Right atrium auricular region (tissue), 2 donors: ENCODE data around the gene CD2AP. TPM values are rescaled to one million over a fixed set of nuclear protein-coding genes. Genes with fewer than 3 reads are reported as not detected.

ENCODE experiments used
- DNase-seq: peaks from one replicate; pipeline ENCODE4 v3.0.0-alpha.2; 2019; ENCODE audit warnings: low spot score
- H3K27ac ChIP-seq, 2 donors: fragments of 200-600 bp; sonication (generic); 1 replicate in 1 of 2; 2 replicates in 1 of 2; pipeline ENCODE4 v1.5.1; 2016 to 2019
- H3K27me3 ChIP-seq, 2 donors: fragments of 200-600 bp; sonication (generic); one replicate each; pipeline versions ENCODE4 v1.5.1 to v1.6.0; 2017 to 2019
- H3K36me3 ChIP-seq: fragments of 200-600 bp; sonication (generic); one replicate; pipeline ENCODE4 v1.5.1; 2016
- H3K4me1 ChIP-seq, 2 donors: fragments of 200-600 bp; sonication (generic); one replicate each; pipeline versions ENCODE4 v1.5.1 to v1.6.0; 2017 to 2019
- H3K4me3 ChIP-seq, 2 donors: fragments of 200-600 bp; sonication (generic); 1 replicate in 1 of 2; 2 replicates in 1 of 2; pipeline ENCODE4 v1.5.1; 2017 to 2019; ENCODE audit warnings: mild to moderate bottlenecking in 1 of 2, moderate library complexity in 1 of 2
- H3K9me3 ChIP-seq, 2 donors: fragments of 200-600 bp; sonication (generic); one replicate each; pipeline ENCODE4 v1.5.1; 2019
- CTCF ChIP-seq, 2 donors: fragments of 200-600 bp; sonication (generic); IDR thresholded peaks; one replicate each; pipeline ENCODE4 v1.5.1; 2019; ENCODE audit warnings: antibody characterized with exemption in 2 of 2
- total RNA-seq, 2 donors: library from RNA; depleted of rRNA; stranded (reverse); fragments of >200 nt; gene quantifications; one replicate each; pipeline ENCODE4 v1.1.0, GENCODE V29; 2016

The CD2AP gene
- total RNA-seq, 2 donors from 2014 or later, result 9.8 to 10.8 TPM

GRCh38 chr6:47454713-47455396 is 22.7 kb upstream of the CD2AP start:
- TF ChIP-seq CTCF (IDR thresholded peaks at IDR 0.05), result no peak
- H3K9me3 ChIP-seq, result no peaks in the 10 kb centered on the region

GRCh38 chr6:47455533-47456209 is 21.9 kb upstream of the CD2AP start:
- DNase-seq, result no peak
- no peak overlapping the region for H3K27ac ChIP-seq
- no peaks in the 10 kb centered on the region for H3K36me3 ChIP-seq
- H3K27me3 ChIP-seq, result no peaks in the 10 kb centered on the region
- H3K4me1 ChIP-seq, result no peaks in the 10 kb centered on the region
- no peak for TF ChIP-seq CTCF (IDR thresholded peaks at IDR 0.05)
- no peak overlapping the region for H3K4me3 ChIP-seq
- H3K9me3 ChIP-seq, result no peaks in the 10 kb centered on the region

More at GRCh38 chr6:47454713-47455396, 22.7 kb upstream of the CD2AP start:
- Histone ChIP-seq H3K36me3 (no peaks in the 10 kb centered on the region), H3K4me3 (no peak overlapping the region), H3K27me3 (no peaks in the 10 kb centered on the region), H3K4me1 (no peaks in the 10 kb centered on the region), H3K27ac (no peak overlapping the region)
- DNase-seq, result no peak

GRCh38 chr6:47456536-47456975 is 21.0 kb upstream of the CD2AP start:
- Histone ChIP-seq H3K27ac (no peak overlapping the region), H3K36me3 (no peaks in the 10 kb centered on the region), H3K9me3 (no peaks in the 10 kb centered on the region), H3K4me1 (no peaks in the 10 kb centered on the region), H3K27me3 (no peaks in the 10 kb centered on the region), H3K4me3 (no peak overlapping the region)
- no peak for TF ChIP-seq CTCF (IDR thresholded peaks at IDR 0.05)
- DNase-seq, result no peak

GRCh38 chr6:47457370-47457769 is 20.2 kb upstream of the CD2AP start:
- Histone ChIP-seq H3K36me3 (no peaks in the 10 kb centered on the region), H3K27me3 (no peaks in the 10 kb centered on the region), H3K9me3 (no peaks in the 10 kb centered on the region), H3K4me3 (no peak overlapping the region), H3K27ac (no peak overlapping the region), H3K4me1 (no peaks in the 10 kb centered on the region)
- DNase-seq, result no peak
- no peak for TF ChIP-seq CTCF (IDR thresholded peaks at IDR 0.05)

- H3K27me3 ChIP-seq, result no peaks in the 10 kb centered on the region
- H3K4me1 ChIP-seq, result no peaks in the 10 kb centered on the region
- DNase-seq, result no peak
- H3K27ac ChIP-seq, result no peak overlapping the region
- no peak for TF ChIP-seq CTCF (IDR thresholded peaks at IDR 0.05)
- H3K4me3 ChIP-seq, result no peak overlapping the region
- H3K9me3 ChIP-seq, result no peaks in the 10 kb centered on the region
- no peaks in the 10 kb centered on the region for H3K36me3 ChIP-seq
Observed at GRCh38 chr6:47464052-47464451, 13.5 kb upstream of the CD2AP start.
